Hematopoietic multipotent progenitor cell treated with erythropoietin and hydrocortisone succinate and interleukin-3 and kit ligand, for 17 days (in vitro differentiated cells): ENCODE data around the gene CD300A.

Source experiments
- DNase-seq: peaks from one replicate; pipeline ENCODE4 v3.0.0-alpha.2; 2015; ENCODE audit warnings: low spot score

CD300A gene

DNA sequence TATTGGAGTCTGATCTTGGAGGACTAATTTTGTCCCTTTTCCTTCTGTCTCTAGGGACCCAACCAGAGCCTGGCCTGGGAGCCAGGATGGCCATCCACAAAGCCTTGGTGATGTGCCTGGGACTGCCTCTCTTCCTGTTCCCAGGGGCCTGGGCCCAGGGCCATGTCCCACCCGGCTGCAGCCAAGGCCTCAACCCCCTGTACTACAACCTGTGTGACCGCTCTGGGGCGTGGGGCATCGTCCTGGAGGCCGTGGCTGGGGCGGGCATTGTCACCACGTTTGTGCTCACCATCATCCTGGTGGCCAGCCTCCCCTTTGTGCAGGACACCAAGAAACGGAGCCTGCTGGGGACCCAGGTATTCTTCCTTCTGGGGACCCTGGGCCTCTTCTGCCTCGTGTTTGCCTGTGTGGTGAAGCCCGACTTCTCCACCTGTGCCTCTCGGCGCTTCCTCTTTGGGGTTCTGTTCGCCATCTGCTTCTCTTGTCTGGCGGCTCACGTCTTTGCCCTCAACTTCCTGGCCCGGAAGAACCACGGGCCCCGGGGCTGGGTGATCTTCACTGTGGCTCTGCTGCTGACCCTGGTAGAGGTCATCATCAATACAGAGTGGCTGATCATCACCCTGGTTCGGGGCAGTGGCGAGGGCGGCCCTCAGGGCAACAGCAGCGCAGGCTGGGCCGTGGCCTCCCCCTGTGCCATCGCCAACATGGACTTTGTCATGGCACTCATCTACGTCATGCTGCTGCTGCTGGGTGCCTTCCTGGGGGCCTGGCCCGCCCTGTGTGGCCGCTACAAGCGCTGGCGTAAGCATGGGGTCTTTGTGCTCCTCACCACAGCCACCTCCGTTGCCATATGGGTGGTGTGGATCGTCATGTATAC lies 26.5 kb upstream of the CD300A start:
- no peak for DNase-seq

DNA sequence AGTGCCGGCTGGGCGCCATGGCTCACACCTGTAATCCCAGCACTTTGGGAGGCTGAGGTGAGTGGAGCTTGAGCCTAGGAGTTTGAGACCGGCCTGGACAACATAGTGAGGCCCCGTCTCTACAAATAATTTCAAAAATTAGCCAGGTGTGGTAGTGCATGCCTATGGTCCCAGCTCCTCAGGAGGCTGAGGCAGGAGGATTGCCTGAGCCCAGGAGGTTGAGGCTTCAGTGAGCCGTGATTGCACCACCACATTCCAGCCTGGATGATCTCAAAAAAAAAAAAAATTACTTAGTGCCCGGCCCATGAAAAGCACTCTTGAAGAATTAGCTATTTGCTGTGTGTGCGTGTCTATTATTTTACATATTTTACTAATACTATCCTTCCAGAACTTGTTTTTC lies 24.9 kb upstream of the CD300A start:
- no peak for DNase-seq

DNA sequence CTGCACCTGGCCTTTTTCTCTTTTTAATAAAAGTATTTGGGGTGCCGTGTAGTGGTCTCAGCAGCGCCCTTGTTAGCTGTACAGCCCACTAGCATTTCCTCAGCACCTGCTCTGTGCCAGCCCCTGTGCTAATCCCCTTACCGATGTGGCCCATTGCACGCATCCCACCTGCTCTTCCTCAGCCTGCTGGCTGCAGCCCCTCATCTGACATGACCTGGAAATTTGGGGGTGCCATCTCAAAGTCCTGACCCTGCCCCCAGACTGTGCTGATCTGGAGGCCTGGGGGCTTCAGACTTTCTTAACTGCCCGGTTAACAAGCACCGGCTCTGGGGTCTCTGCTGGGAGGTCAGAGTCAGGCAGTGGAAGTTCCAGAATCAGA lies 24.2 kb upstream of the CD300A start:
- no peak for DNase-seq

DNA sequence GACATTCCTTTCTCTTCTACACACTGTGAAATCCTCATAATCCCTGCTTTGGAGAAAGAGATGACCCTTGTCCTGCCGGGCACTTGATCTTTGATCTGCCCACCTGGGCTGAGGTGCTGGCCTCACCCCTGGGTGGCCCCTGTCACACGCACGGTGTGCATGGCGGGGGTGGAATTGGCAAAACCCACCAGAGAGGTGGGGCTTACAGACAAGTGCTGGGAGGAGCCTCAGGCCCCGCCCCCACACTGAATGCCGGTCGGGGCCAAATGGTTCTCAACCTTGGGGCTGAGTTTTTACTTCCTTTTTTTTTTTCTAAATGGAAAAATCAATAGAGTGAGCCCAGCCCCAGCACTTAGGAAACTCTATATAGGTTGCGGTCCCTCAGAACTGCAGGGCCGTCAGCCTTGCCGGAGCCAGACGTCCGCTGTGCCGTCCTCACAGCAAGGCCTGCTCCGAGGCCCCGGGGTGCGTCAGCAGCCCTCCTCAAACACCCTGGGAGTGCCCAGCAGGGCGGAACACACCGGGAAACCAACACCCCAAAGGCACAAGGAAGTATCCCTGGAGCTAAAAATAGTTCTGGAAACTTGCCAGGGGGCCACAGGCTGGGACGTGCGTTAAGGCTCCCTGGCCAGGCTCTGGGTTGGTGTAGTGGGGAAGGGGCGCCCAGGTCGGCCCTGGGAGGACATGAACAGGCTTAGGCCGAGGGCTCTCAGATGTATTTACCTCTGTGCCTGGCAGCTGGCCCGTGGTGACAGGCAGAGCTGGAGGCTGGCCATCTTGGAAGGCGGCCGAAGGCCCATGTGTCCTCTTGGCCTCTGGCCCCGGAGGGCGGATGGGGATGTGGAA lies 23.5 kb upstream of the CD300A start:
- no peak for DNase-seq

DNA sequence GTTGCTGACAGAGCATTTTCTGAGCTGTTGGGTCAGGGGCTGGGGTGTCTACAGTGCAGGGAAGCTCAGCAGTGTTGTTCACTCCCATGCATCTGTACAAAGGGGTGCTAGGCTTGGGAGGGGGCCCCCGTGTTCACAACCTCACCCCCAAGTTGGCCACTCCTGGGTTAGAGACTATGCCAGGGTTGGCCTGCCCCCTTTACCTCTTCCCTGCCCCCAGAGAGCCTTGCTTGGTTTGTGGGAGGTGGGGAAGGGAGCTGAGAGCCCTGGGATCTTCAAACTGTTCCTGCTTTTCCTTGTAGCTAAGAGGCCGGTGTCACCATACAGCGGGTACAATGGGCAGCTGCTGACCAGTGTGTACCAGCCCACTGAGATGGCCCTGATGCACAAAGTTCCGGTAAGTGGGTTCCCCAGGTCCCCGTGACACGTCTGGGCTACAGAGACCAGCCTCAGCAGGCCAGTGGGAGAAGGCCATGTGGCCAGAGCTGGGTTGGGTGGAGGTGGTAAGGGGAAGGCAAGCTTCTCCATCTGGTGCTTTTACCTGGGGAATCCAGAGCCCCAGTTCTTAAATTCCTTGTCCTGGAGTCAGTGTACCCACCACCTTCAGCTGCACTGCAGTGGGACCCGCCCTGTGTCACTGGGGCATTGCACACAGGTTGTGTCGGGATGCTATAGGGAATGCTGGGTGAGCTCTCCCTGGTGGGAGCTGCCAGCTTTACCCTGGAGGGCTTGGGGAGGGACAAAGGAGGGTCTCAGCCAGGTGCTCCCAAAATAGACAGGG lies 22.7 kb upstream of the CD300A start:
- no peak for DNase-seq

DNA sequence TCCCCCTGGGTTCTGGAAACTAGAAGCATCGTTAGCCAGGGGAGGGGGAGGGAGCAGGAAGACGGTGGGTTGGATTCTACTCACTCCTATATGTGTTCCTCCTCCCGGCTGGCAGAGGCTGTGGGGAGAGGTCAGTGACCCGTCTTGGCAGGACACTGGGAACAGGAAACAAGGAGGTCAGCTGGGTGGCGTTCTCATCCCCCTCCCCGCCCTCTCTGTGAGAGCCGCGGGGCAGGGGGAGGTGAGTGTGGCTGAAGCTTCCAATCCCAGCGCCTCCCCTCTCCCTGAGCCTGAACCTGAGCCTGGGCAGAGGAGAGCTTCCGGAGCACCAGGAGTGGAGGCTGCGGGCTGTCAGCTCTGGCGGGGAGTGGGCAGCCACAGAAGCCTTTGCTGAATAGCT lies 22.0 kb upstream of the CD300A start:
- no peak for DNase-seq

DNA sequence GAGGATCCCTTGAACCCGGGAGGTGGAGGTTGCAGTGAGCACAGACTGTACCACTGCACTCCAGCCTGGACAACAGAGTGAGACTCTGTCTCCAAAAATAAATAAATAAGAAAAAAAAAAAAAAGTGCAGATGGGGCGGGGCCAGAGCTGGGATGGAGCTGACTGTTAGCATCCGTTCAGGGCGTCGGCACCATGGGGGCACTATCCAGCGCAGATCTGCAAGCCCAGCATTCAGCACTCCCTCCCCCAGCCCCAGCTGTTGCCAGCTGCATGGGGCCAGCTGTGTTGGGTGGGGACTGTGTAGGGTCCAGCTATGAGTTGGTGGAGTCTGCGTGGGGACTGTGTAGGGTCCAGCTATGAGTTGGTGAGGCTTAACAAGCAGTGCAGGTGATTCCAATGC lies 21.3 kb upstream of the CD300A start:
- DNase-seq, result no peak

DNA sequence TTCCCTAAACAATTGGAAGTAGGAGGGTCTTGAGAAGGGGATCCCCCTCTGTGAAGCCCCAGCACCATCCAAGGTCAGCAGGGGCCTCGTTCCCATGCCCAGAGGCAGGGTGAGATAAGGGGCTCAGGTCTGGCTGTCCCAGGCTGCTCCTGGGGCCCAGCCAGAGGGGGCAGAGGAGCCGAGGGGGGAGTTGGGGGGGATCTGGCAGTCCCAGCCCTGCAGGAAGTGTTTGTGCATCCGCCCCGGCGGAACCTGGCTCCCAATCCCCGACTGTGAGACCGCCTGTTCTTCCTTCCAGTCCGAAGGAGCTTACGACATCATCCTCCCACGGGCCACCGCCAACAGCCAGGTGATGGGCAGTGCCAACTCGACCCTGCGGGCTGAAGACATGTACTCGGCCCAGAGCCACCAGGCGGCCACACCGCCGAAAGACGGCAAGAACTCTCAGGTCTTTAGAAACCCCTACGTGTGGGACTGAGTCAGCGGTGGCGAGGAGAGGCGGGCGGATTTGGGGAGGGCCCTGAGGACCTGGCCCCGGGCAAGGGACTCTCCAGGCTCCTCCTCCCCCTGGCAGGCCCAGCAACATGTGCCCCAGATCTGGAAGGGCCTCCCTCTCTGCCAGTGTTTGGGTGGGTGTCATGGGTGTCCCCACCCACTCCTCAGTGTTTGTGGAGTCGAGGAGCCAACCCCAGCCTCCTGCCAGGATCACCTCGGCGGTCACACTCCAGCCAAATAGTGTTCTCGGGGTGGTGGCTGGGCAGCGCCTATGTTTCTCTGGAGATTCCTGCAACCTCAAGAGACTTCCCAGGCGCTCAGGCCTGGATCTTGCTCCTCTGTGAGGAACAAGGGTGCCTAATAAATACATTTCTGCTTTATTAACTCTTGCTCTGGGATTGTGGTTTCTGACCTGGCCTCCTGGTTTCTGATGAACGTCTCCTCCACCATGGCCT lies 19.6 kb upstream of the CD300A start:
- DNase-seq, result no peak

DNA sequence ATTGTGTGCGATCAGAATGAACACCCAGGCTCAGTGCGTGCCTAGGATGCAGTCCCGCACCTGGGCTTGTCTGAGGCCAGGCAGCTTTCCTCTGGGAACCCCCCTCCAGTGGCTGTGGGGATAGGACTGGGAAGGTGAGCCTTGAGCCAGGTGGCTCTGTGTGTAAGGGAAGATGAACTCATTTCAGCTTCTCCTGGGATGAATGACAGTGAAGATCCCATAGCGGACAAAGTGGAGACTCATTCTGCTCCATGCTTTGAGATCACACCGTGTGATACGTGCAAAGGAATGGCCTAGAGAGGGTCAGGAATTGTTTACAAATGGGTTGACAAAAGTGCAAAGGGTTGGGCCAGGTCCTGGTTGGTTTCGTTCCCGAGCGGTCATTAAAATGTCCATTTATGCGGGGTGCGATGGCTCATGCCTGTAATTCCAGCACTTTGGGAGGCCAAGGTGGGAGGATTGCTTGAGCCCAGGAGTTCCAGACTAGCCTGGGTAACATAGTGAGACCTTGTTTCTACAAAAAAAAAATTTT lies 18.7 kb upstream of the CD300A start:
- DNase-seq, result no peak

DNA sequence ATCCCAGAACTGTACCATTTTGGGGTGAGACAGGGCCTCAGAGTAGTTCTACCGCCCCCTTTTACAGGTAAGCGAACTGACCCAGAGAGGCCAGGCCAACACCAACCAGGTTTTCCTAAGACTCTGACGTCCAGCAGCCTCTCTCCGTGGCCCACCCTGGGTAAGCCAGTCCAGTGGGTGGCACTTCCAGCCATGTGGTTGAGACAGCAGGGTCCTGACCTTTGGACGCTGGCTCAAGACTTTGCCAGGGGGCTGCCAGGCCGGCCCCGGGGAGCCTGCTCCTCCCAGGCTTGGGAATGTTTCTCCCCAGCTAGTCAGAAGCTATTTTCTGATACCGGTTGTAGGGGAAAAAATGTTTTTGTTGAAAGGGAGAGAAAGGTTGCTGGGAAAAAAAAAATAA lies 17.7 kb upstream of the CD300A start:
- DNase-seq, result no peak

DNA sequence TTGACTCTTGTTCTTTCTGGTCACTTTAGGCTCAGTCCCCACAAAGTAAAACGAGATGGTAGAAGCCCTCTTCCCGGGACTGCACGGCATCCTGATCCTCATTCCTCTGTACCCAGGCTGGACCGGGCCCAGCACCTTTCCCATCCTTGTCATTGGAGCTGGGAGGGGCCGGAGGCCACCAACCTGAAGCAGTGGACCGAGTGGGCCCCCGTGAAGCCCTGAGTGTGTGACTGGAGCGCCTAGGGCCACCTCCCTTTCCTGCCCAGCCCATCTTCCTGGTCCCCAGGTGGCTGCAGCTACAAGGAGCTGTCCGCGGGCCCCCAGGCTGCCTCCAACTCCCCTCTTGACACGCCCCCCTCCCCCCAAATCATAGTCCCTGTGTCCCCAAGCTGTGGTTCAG lies 17.1 kb upstream of the CD300A start:
- no peak for DNase-seq

DNA sequence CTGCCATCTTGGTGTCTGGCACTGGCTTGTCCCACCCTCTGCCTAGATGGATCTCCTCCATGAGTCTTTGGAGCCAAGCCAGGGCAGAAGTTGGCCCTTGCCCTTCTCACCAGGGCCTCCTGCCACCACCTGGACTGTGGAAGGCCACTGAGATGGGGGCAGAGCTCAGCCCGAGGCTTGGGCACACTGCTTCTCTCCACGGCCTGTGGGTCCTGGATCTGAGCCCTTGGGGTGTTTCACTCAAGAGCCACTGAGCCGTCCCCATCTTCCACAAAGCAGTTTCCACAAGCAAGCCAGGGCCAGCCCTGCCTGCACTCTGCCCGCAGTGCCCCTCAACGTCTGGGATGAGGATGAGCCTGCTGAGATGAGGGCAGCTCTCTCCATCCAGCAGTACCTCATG lies 16.7 kb upstream of the CD300A start:
- no peak for DNase-seq

DNA sequence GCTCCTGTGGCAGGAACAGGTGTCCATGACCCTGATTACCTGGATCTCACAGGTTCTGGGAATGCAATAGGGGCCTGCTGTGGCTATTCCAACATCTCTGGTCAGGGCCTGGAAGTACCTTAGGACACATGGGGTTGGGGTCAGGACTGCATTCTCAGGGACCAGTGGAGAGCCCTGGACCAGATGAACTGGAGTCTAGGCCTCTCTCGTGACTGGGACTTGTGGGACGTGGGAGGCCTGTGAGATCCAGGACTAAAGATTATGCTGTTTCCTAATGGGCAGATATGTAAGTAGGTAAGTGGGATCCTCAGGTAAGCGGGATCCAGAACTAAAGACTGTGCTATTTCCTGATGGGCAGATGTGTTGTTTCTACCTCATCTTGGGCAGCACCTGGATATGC lies 16.2 kb upstream of the CD300A start:
- DNase-seq, result no peak

DNA sequence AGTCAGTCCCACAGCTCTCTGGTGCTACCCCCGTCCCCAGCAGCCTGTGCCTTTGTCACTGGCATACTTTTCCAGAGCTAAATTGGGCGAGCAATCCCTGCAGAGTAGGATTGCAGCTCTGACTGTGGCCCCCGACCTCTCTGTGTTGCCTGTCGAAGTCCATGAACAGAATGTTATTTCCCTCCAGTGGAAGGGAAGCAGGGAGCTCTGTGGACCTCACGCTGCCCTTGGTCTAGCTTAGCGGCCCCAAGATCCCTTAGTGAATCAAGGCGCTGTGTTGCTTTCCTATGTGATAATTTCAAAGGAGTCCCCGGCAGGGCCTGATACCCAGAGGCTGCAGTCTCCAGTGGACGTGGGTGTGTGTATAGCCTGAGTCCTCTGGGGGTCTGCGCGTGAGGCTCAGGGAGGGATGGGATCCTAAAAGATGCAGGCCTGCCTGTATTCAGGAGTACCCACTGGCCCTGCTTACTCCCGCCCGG lies 15.5 kb upstream of the CD300A start:
- no peak for DNase-seq

DNA sequence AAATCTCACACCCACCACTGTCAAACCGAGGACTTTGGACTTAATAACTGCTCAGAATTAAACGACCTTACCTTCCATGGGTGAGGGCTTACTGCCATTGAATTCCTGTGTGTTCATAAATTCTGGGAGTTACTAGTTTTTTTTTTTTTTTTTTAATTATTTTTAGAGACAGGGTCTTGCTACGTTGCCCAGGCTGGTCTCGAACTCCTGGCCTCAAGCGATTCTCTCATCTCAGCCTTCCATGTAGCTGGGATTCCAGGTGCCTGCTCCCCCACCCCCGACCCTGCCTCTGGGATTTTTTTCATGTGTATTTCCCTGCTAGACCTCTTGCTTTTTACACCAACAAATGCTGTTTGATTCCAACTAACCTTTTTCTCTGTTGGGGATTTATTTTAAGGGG lies 14.9 kb upstream of the CD300A start:
- DNase-seq, result no peak

DNA sequence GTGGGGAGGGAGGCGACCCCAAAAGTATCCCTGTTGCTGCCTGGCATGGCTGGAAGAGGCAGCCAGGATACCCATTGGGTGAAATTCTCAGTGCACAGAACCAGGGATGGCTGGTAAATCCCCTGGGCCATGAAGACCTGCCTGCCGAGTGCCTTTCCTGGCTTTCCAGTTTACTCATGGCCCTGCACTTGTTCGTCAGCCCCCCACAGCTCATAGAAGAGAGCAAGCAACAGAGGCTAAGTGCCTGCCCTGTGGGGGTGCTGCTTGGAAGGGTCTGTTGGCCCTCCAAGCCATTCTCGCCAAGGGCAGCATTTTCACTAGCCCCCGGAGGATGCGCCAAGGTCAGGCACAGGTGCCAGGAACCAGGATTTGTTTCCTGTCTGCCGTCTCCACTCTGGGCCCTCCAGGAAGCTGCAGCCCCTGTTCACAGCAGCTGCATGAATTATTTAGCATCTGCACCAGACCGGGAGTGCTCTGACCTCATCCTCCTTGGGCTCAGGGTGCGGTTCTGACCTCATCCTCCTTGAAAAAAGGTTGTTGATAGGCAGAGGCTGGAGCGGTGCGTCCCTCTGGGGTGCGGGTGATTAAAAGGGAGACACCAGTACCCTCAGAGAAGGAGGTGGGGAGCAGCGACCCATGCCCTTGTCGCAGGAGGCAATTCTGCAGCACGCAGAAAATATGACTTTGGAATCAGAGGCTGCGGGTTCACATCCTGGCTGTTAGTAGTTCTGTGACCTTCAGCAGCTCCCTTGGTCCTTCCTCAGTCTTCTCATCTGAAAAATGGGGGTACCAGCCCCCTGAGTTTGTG lies 14.2 kb upstream of the CD300A start:
- no peak for DNase-seq

DNA sequence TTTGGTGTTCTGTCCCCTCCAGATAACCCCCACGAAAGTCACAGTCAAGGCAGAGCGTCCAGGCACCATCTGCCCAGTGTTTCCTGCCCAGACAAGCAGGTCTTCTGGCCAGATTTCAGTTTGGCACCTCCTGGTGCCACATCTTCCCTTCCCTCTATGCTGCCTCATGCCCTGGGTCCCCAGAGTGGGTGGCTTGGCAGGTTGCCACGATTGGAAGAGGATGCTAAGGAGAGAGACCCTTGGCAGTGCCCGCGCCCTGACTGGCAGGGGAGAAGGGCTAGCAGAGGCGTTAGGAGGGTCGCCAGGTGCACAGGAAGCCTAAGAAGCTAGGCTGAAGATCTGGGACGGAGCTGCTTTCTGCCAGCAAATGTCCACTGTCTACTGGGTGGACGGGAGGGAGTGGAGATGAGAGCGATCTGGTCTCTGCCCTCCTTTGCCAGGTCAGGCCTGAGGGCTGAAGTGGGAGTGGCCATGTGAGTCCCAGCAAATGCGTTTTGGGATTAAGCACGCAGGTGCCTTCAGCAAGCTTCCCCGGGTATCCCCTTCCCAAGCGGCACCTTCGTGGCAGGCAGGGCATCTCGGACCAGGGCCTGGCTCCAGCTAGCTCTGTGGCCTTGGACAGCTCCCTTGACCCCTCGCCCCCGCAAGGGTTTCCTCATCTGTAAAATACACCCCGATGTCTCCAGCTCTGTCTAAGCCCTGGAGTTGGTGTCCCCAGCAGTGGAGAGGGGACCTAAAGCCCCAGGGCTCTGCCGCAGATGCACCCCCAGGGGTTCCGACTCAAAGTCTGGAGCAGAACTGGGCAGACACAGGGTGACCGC lies 13.4 kb upstream of the CD300A start:
- DNase-seq, result no peak

DNA sequence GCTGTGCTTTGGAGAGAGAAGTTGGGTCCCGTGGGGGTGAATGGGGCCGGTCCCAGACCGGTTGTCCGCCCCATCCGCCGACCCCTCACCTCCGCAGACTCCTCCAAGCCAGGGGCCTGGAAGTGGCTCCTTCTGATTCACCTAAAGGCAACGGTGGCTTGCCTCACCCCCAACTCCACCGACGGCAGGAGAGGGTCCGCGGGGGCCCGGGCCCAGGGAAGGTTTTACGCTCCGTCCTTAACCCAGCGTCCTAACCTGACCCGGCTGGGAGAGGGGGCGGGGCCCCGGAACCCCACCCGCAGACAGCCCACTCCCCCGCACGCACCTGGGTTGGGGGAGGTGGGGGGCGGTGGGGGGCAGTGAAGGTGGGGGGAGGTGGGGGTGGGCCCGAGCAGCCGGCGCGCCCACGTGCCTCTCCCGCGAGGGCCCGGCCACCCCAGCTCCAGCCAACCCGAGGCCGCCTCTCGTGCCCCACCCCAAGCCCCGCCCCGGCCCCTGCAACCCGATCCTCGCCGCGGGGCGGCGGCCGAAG lies 12.7 kb upstream of the CD300A start:
- peak; percentile 41 for DNase-seq
